CD4-positive, alpha-beta T cell treated with Interleukin-6 at 100 ng/mL for 8 hours (primary cell): ENCODE results near the gene S100Z.

ENCODE experiments used
- DNase-seq: peaks from one replicate; pipeline ENCODE4 v3.0.0-alpha.2; 2020; ENCODE audit warnings: mixed read lengths, low spot score

S100Z gene

GRCh38 chr5:76952795-76953536, 103.2 kb downstream of the S100Z start, which contains the start of gene CRHBP:
TSS of gene CRHBP (plus strand) at chr5:76953045. CDS start at chr5:76953135, 90 bp downstream.
- DNase-seq: no peak

DNA sequence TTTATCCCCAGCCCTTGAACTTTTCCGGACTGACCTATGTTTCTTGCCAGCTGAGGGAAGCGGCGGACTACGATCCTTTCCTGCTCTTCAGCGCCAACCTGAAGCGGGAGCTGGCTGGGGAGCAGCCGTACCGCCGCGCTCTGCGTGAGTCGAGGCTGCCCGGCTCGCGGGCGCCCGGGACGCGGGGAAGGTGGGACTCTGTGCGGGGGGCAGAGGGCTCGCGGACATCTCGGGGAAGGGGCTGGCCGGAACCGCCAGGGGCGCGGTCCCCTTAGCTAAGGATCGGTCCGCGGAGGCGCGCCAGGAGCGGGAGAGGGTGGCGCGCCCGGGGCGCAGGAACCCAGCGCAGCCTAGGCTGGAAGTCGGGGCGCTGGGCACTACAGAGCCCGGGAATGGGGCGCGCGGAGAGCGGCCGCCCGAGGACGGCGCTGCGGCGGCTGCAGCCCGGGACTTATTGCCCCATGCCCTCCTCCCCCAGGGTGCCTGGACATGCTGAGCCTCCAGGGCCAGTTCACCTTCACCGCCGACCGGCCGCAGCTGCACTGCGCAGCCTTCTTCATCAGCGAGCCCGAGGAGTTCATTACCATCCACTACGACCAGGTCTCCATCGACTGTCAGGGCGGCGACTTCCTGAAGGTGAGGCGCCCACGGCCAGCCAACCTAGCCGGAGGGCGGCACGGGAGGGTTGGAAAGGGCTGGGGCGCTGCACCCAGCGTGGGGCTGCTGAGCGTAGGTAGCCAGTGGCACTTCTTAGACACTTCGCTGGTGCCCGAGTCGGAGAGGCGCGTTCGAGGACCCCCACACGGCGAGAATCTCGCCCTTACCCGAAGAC, 104.0 kb downstream of the S100Z start:
- no peak for DNase-seq

- no peak for DNase-seq
Observed at GRCh38 chr5:76954383-76954763, 104.6 kb downstream of the S100Z start.

DNA sequence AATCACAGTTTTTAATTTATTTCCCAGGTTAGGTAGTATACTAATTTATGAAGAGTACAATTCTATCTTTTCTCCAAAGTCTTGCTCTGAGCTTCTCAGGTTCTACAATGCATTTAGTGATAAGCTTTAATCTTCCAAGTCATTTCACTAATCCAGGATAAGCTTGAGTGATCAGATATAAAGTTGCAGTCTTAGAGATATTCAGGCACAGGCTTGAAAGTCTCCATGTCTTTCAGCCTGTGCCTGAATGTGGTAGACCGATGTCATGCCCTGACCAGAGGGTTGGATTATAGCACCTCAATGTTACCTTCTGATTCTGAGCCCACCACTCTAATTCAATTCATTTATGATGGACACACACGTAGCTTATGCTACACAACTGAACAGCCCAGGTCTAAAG, 106.2 kb downstream of the S100Z start:
- no peak for DNase-seq

GRCh38 chr5:76958991-76959767, 109.4 kb downstream of the S100Z start:
- DNase-seq: no peak

DNA sequence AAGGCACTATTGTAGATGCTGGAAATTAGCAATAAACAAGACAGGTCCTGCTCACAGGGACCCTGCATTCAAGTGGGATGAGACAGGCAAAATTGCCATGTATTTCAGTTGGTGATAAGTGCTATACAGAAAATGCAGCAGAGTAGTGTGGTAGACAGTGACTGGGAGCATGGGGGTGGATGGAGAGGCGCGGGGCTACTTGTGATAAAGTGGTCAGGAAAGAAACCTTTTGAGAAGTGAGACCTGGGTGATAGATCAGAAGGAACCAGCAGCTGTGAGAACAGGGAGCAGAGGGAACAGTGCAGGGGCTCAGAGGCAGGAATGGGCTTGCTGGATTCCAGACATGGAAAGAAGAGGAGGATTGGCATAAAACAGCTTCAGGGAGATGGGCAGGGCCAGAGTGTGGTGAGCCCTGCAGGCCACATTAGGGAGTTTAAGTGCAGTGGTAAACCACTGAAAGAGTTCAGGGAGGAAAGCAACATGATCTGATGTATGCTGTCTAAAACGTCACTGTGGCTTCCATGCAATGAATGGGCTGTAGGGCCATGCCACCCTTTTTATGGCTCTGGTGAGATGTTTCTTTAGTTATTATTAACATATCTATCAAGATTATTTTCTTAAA, 110.3 kb downstream of the S100Z start:
- DNase-seq: no peak

- DNase-seq: no peak
Observed at GRCh38 chr5:76964060-76964459, 114.2 kb downstream of the S100Z start.
